Measurements from ENCODE around the gene LHCGR.
"Not testable (repeated sequence)": the region's sequence is repeated elsewhere in the genome, so short reads cannot be mapped to it uniquely, and the experiment has no call there.

The LHCGR gene

DNA sequence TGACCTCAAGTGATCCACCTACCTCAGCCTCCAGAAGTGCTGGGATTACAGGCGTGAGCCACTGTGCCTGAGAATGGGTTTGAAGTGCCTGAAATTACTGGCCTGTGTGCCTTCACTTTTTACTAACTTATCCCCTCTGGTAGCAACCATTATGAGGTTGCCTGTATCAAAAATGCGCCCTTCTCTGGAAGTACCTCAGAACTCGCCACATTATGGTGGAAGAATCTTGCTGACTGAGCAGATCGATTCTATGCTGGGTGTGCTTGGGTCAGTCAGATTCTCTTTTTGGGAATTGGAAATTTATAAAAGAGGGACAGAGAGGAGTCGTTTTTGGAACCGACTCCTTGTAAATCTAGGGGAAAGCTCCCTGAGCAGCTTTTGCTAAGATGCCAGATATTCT lies 8.2 kb downstream of the LHCGR start:
- no peak for DNase-seq (ENCODE audit: low spot score)

- not testable (repeated sequence) for DNase-seq (ENCODE audit: low spot score)
These were observed 16.3 kb downstream of the LHCGR start for GRCh38 chr2:48739236-48739635.

DNA sequence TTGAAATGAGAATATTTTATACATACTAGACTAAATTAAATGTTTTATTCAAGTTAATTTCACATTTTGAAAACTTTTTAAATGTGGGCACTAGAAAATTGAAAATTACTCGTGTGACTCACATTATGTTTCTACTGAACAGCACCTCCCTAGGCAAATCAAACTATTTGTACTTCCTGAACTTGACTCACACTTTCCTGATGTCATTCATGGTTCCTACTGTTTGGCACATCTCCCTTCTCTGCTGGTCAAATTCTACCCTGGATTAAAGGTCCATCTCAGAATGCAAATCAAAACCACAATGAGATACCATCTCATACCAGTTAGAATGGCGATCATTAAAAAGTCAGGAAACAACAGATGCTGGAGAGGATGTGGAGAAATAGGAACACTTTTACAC lies 16.7 kb downstream of the LHCGR start:
- no peak for DNase-seq (ENCODE audit: low spot score)

GRCh38 chr2:48736251-48736650 lies 19.3 kb downstream of the LHCGR start:
- no peak for DNase-seq (ENCODE audit: low spot score)

GRCh38 chr2:48734576-48735303 lies 20.8 kb downstream of the LHCGR start:
- no peak for DNase-seq (ENCODE audit: low spot score)

DNA sequence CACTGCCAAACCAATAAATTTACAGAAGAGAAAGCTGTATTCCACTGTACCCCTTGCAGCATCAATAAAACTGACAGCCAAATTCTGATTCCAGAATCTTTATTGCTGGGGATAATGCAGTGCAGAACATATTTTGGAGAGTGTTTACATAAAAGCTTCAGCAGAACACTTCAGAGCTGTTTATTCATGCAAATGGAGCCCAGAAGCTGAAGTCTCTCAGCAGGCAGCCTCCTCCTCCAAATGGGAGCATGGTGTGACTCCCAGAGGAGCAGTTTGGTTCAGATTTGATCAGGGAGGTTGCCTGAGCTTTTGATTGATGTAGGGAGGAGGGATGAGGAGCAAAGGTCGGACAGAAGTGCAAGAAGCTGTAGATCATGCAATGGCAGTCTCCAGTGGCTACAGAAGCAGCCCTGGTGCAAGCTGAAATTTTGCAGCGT lies 22.4 kb downstream of the LHCGR start:
- no peak for DNase-seq (ENCODE audit: low spot score)

DNA sequence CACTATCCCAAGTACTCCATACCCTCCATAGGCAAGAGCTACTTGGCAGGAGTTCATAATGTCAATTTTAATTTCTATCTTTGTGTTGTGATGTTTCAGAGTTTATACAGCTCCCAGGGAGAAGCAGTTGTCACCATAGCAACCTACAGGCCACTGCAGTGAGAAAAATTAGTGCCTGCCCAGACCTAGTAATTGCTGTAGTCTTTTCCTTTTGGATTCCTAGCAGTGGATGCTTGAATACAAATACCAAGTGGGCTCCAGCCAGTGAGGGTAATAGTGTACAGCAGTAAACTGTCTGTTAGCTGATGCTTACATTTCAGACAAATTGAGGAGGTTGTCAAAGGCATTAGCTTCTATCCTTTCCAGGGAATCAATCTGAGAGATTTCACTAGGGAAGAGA lies 26.7 kb downstream of the LHCGR start:
- DNase-seq (ENCODE audit: low spot score), result no peak

DNA sequence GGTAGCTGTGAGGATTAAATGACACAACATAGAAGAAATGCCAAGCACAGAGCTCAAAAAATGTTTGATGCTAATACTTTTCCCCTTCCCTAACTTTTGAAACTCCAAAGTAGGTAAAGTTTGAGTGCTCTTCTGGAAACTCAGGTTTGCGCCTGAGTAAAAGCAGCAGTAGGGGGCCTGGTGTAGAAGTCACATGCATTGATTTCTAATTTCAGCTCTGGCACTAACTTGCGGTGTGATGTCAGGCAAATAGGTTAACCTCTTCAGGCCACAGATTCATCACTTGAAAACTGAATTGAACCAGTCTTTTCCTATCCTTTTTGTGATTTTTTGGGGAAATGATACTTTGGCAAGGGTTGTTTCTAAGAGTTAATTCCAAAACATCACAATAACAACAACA lies 27.2 kb downstream of the LHCGR start:
- no peak for DNase-seq (ENCODE audit: low spot score)

DNA sequence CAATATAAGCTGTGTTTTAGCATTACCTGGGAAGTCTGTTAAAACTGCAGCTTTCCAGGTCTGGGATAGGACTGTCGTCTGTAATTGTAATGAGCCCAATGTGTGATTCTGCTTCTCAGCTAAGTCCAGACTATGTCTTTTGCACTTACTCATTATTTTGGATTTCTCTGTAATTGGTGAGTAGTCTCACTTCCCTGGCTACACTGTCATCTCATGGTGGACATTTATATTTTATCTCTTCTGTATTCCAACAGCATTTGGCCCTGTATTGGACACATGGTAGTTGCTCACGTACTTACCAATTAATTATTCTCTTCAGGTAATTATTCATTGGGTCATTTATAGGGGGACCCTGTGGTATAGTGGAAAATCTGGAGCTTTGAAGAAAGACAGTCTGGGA lies 28.0 kb downstream of the LHCGR start:
- DNase-seq (ENCODE audit: low spot score), result no peak

DNA sequence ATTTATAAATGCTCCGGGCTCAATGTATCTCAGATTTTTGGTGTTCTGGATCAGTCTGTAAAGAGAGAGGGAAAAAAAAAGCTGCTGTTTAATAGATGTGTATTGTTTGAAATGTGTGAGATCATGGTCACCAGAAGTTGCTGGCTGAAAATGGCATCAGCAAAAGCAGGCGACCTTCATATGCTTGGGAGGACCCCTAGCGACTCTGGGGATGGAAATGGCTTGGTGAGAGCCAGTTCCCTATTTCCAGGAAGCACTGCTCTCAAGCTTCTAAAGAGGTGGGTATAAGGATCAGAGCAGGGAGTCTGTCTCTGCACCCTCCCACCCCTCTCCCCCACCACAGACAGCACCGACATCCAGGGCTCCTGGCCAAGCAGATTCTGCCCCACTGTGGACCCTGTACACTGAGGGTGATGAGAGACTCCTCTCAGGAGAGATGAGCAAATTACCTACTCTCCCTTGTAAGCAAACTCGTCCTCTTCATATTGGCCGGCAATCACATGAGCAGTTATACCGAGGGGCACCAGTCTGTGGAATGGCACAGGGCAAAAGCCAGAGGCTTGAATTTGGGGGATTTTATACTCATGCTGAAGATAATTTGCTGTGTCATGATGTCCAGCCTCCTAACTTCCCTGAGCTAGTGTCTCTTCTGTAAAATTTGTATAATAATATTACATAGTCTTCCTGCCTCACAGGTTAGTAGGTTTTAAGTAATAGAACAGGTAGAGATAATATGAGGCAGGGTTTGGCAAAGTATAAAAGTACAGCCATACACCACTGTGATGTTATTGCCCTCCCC lies 29.6 kb downstream of the LHCGR start:
- DNase-seq (ENCODE audit: low spot score), result no peak

GRCh38 chr2:48724278-48724677 lies 31.2 kb downstream of the LHCGR start:
- no peak for DNase-seq (ENCODE audit: low spot score)

GRCh38 chr2:48723129-48723528 lies 32.4 kb downstream of the LHCGR start:
- no peak for DNase-seq (ENCODE audit: low spot score)

- no peak for DNase-seq (ENCODE audit: low spot score)
These were observed 33.1 kb downstream of the LHCGR start for GRCh38 chr2:48722391-48722790.

DNA sequence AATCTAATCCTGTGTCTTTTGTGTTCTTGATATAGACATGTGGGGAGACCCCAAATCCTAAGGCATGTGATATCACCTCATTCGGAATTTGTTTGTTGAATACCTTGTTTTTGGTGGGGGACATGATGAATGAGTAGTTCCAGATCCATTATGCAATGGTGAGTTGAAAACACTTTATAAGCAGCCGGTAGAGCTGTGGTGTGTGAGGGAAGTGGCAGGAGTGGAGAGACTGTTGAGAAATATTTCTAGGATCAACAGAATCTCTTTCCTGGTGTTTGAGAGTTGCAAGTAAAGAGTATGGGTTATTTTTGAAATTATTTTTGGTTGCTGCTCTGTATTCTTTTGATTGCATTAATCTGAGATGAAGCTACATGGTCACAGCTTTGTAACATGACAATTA lies 34.4 kb downstream of the LHCGR start:
- DNase-seq (ENCODE audit: low spot score), result no peak

DNA sequence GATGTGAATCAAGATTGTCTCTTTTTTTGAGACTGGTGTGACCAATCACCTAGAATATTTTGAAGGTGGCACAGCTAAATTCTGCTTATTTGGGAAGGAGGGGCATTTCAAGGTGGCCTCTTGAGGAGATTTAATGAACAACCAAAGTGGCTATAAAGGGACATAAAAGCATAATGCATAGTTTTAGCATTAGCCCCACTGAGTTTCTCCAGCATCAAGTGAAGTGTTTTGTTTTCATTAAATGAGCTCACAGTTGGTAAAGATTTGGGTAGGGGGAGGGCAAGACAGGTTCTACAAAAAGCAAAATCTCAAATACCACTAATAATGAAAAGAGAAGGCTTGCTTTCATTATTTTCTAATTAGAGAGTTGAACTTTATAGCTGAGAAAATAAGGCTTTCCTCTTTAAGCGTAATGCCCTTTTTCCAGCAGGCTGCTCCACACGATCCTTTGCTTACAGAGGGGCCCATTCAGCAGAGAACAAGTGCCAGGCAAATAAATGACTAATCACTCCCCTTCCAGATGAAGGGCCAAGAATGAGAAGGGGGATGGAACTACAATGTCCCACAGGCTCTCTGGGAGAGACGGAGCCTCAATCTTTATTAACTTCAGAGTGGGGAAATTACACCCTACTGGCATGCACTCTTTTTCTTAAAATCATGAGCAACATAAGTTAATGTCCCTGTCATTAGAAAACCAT lies 35.9 kb downstream of the LHCGR start:
- DNase-seq (ENCODE audit: low spot score), result no peak

- no peak for DNase-seq (ENCODE audit: low spot score)
These were observed 37.7 kb downstream of the LHCGR start for GRCh38 chr2:48717846-48718245.

- DNase-seq (ENCODE audit: low spot score), result no peak
These were observed 39.6 kb downstream of the LHCGR start for GRCh38 chr2:48715956-48716355.

DNA sequence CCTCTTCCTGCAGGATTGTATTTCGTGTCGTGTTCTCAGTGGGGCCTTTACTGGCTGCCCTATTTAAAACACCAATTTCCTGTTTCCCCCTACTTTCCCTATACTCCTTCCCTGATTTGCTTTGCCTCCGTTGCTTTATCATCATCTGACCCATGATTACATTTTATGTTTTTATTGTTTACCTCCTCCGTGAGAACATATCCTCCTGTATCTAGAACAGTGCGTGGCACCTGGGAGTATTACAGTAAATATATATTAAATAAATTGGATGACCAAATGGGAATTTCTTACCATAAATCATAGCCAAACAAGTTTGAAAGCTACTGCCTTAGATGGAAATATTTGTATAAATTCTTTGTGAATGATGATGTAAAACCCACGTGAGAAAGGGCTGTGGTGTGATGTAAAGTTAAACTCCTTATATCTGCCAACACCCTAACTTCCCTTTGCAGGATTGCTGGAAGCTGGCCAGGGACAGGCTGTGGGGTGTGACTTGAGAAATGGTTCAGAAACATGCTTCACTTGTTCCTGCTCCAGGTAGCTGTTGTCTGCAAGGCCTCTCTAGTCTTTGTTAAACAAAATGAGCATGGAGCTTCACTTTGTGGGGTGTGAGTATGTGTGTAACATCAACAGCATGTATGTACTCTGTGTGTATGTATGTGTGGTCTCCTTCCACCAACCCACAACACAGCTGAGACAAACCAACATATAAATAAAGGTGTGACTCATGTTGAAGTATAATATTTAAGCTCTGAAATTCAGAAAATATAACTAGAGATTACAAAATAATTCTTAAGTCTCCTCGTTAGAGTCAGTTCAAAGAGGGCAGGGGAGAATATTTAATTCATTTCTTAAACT lies 40.3 kb downstream of the LHCGR start:
- DNase-seq (ENCODE audit: low spot score), result no peak

DNA sequence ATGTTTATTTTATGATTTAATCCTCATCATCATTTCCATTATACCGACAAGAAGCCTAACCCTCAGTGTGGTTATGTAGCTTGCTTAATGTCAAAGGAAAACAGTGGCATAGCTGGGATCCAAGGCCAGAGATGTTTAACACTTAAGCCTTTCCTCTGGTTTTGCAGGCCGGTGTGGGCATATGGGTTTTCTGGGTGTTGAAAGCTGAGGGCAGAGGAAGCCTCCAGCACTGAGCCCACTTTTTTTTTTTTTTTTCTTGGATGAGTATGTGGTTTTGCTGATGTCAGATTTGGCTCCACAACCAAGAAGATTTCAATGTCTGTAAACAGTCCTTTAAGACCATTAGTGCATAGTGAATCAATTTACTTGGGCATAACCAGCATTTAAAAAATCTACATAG lies 41.3 kb downstream of the LHCGR start:
- no peak for DNase-seq (ENCODE audit: low spot score)

GRCh38 chr2:48713647-48714046 lies 41.9 kb downstream of the LHCGR start:
- no peak for DNase-seq (ENCODE audit: low spot score)

GRCh38 chr2:48712151-48712550 lies 43.4 kb downstream of the LHCGR start:
- no peak for DNase-seq (ENCODE audit: low spot score)

DNA sequence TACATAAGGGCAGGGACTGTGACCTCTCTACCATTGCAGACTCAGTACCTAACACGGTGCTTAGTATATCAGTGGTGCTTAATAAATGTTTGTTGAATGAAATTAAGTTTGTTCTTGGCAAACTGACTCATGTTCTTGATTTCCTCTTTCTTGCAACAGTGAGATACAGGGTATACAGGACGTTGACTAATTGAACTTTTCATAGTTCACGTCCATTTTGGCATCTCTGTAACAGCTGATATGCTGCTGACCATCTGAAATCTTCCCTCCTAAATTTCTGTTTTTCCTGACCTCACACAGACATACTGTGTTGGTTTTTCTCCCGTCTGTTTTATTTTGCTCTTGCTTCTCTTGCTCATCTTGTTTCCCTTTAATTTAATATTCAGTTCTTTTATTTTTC lies 44.2 kb downstream of the LHCGR start:
- no peak for DNase-seq (ENCODE audit: low spot score)

Data from NAMALWA (cell line).